GM12878 (cell line): ENCODE results near the gene CHST5. TPM values are rescaled to one million over a fixed set of nuclear protein-coding genes. Genes with fewer than 3 reads are reported as not detected.
"Not testable (repeated sequence)": the region's sequence is repeated elsewhere in the genome, so short reads cannot be mapped to it uniquely, and the experiment has no call there.

Experiments used
- ATAC-seq: fragments of 200-7000 bp; cut with Tn5 transposase; 3 replicates; pipeline ENCODE4 v1.9.1; 2020; ENCODE audit warnings: mild to moderate bottlenecking, moderate library complexity
- BruUV-seq: library from RNA; stranded (reverse); fragments of 400-500 nt; replicated peaks from 2 replicates; lab custom pipeline; 2021; lab: Mats Ljungman, UMichigan
- CTCF ChIA-PET: fragments of 300-600 bp; sonication (Branson Sonifier 250); formaldehyde crosslinking; extraction: SDS; loops from one replicate; lab custom pipeline; 2021; ENCODE audit warnings: inconsistent platforms; lab: Yijun Ruan, JAX
- POLR2A ChIA-PET: fragments of 350-600 bp; formaldehyde crosslinking; extraction: SDS; loops from one replicate; lab custom pipeline; 2021; ENCODE audit warnings: inconsistent platforms; lab: Charles Lee
- RAD21 ChIA-PET: fragments of 300-600 bp; sonication (Branson Sonifier 250); formaldehyde crosslinking; loops from one replicate; lab custom pipeline; 2023; ENCODE audit warnings: antibody characterized with exemption; ENCODE audit not compliant: unreplicated experiment; lab: Charles Lee
- SMC1A ChIA-PET: fragments of 300-600 bp; sonication (Branson Sonifier 250); formaldehyde crosslinking; loops from one replicate; lab custom pipeline; 2023; ENCODE audit not compliant: unreplicated experiment, uncharacterized antibody; lab: Charles Lee
- DNase-seq: peaks from one replicate; pipeline ENCODE4 v3.0.0-alpha.2; 2011; ENCODE audit warnings: low read depth, low spot score
- FAIRE-seq: peaks from 3 replicates; lab custom pipeline; 2011; peaks lifted over from hg19 to GRCh38; lab: Jason Lieb, UNC
- H2AFZ ChIP-seq: 2 replicates; pipeline ENCODE4 v1.6.0; 2011; ENCODE audit warnings: low read depth, low read length, control low read depth; ENCODE audit not compliant: control insufficient read depth
- H3K27ac ChIP-seq: 2 replicates; pipeline ENCODE4 v1.5.1; 2011; ENCODE audit warnings: control low read depth; ENCODE audit not compliant: control insufficient read depth, insufficient read depth
- H3K27me3 ChIP-seq, 2 experiments: replicated peaks in 1 of 2; 2 replicates each; pipeline versions ENCODE4 v1.6.0 to v1.6.1; 2011; ENCODE audit warnings: low read length in 1 of 2; ENCODE audit not compliant: control insufficient read depth in 2 of 2, insufficient read depth in 2 of 2
- H3K36me3 ChIP-seq, 2 experiments: 2 replicates each; pipeline ENCODE4 v1.5.1; 2011; ENCODE audit warnings: low read length in 1 of 2; ENCODE audit not compliant: control insufficient read depth in 2 of 2, insufficient read depth in 2 of 2
- H3K4me1 ChIP-seq: 2 replicates; pipeline ENCODE4 v1.6.1; 2011; ENCODE audit warnings: mild to moderate bottlenecking, low read length, moderate library complexity, mixed read lengths; ENCODE audit not compliant: control insufficient read depth, insufficient read depth
- H3K4me2 ChIP-seq: 2 replicates; pipeline ENCODE4 v1.6.0; 2011; ENCODE audit warnings: control low read depth; ENCODE audit not compliant: control insufficient read depth, insufficient read depth
- H3K4me3 ChIP-seq: fragments of 200-600 bp; sonication (generic); 2 replicates; pipeline ENCODE4 v1.5.1; 2016
- H3K79me2 ChIP-seq: 2 replicates; pipeline ENCODE4 v1.6.0; 2011; ENCODE audit warnings: low read length; ENCODE audit not compliant: control insufficient read depth, insufficient read depth
- H3K9ac ChIP-seq: 2 replicates; pipeline ENCODE4 v1.8.0; 2011; ENCODE audit warnings: low read length, control low read depth, mixed read lengths; ENCODE audit not compliant: control insufficient read depth, insufficient read depth
- H3K9me3 ChIP-seq: replicated peaks from 3 replicates; pipeline ENCODE4 v1.5.1; 2011; ENCODE audit warnings: mild to moderate bottlenecking, low read length; ENCODE audit not compliant: control insufficient read depth, insufficient read depth
- H4K20me1 ChIP-seq: 2 replicates; pipeline ENCODE4 v1.6.0; 2011; ENCODE audit not compliant: control insufficient read depth, insufficient read depth
- CBX3 ChIP-seq: fragments of 200-600 bp; sonication (generic); IDR thresholded peaks from 2 replicates; pipeline ENCODE4 v1.6.1; 2016; ENCODE audit warnings: low read depth, borderline replicate concordance
- IKZF1 ChIP-seq: fragments of 450-650 bp; conservative IDR thresholded peaks from 2 replicates; pipeline ENCODE4 v1.6.1; 2017; ENCODE audit warnings: antibody characterized with exemption, mild to moderate bottlenecking
- IKZF2 ChIP-seq, 2 experiments: fragments of 450-650 bp; IDR thresholded peaks; 2 replicates each; pipeline ENCODE4 v1.6.1; 2017; ENCODE audit warnings: mild to moderate bottlenecking in 2 of 2, moderate library complexity in 2 of 2
- PML ChIP-seq: IDR thresholded peaks from 2 replicates; pipeline ENCODE4 v1.6.1; 2012; ENCODE audit warnings: low read length, inconsistent platforms
- RAD21 ChIP-seq: IDR thresholded peaks from 2 replicates; pipeline ENCODE4 v1.6.1; 2011; ENCODE audit warnings: mild to moderate bottlenecking, low read depth, low read length, moderate library complexity; ENCODE audit not compliant: insufficient read depth
- ZZZ3 ChIP-seq: IDR thresholded peaks from 2 replicates; pipeline ENCODE4 v1.6.1; 2011; ENCODE audit warnings: low read depth; ENCODE audit not compliant: control insufficient read depth, insufficient read length
- WGBS: methylation state at CpG from one replicate; pipeline ENCODE4 v1.1.6; 2016; ENCODE audit warnings: low lambda C conversion rate; ENCODE audit not compliant: insufficient replicate concordance, insufficient coverage; ENCODE audit errors: missing lambda C conversion rate; 5-methylcytosine and 5-hydroxymethylcytosine counted together
- in situ Hi-C: fragments of 300-500 bp; cut with MboI; formaldehyde crosslinking; loops from 9 replicates; pipeline ENCODE4 v1.14.3; 2018; ENCODE audit warnings: mixed read lengths
- intact Hi-C: fragments of 100-400 bp; cut with micrococcal nuclease; formaldehyde crosslinking; loops from one replicate; pipeline ENCODE4 v1.14.2; 2022; ENCODE audit not compliant: unreplicated experiment
- polyA plus RNA-seq, 11 experiments: library from polyadenylated mRNA; depleted of rRNA in 4 of 11; unstranded in 6 of 11; stranded (reverse) in 5 of 11; fragments of >200 nt; fragmentation: Nextera tagmentation in 4 of 11; fragmentation: Illumina TruSeq in 1 of 11; extraction: Ambion mirVana in 4 of 11; extraction: Trizol in 1 of 11; gene quantifications; 1 replicate in 1 of 11; 2 replicates in 10 of 11; pipeline versions ENCODE4 v1.2.1 to v1.2.3, GENCODE V29; 2011 to 2016; ENCODE audit warnings: inconsistent platforms in 2 of 11, missing spikeins in 2 of 11, low read depth in 1 of 11
- total RNA-seq, 4 experiments: library from RNA; depleted of rRNA in 3 of 4; stranded (reverse); fragments of >200 nt in 3 of 4; fragmentation: Illumina TruSeq in 1 of 4; extraction: Trizol in 1 of 4; gene quantifications; 2 replicates each; pipeline versions ENCODE4 v1.2.1 to v1.2.3, GENCODE V29; 2013 to 2021
- TF ChIP-seq, protein P1 (sequence below): fragments of 450-650 bp; conservative IDR thresholded peaks from 2 replicates; pipeline ENCODE4 v1.6.1; 2017; ENCODE audit warnings: mild to moderate bottlenecking, moderate library complexity
- TF ChIP-seq, protein P2 (sequence below): IDR thresholded peaks from 2 replicates; pipeline ENCODE4 v1.6.1; 2012; ENCODE audit warnings: mild to moderate bottlenecking, low read depth, low read length

Gene CHST5
- total and polyA plus RNA-seq, 10 of the 15 experiments (the other 5 are each of a cell fraction or from before 2014, with no cell fraction given): 0.04 to 0.43 (median 0.14) TPM; not detected in 6

DNA sequence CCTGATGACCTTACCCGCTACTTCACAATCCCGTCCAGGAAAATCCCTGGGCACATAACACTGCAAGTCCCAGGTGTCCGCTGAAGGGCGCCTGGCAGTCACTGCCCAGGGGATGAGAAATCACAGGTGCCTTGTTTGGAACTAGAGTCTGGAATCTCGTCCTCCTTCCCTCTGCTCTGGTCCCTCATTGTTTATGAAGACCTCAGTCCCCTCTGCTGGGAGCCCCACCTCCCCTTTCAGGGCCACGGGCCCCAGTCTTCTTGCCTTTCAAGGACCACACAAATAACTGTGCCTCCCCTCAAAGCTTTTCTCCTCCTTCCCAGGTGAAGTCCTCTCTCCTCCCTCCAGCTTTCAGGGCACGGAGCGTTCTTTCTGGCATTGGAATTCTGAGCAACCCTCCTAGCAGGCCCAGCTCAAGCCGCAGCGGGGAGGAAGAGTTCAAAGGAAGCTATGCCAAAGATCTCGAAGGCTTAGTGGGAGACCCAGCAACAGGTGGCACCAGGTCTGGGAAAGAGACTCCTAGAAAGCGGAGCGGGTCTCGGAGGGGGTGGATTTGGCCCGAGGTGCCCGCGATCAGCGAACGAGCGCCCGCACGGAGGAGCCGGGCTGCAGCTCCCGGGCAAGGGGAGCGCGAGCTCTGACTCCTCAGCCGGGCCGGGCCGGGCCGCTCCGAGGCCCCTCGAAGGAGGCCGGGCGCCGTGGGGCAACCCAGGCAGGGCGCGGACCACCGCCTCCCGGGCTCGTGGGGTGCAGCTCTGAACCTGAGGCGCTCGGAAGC lies 19.5 kb downstream of the CHST5 start:
- H3K79me2 ChIP-seq, in situ Hi-C loops, H3K4me1 ChIP-seq, H3K27me3 ChIP-seq, H4K20me1 ChIP-seq, H3K9me3 ChIP-seq, H3K36me3 ChIP-seq, DNase-seq: not testable (repeated sequence)
- peak; percentile 13 for FAIRE-seq
- SMC1A ChIA-PET: interaction anchor here (1.0 to 4.5 kb wide), 10 partner anchors 11 to 136 kb away, joined by 3 to 39 read pairs (median 6); partner anchors contain the start of genes ADAT1, CHST5, KARS1 and TERF2IP
- CTCF ChIA-PET: interaction anchor here (0.7 to 9.6 kb wide), 37 partner anchors 8 to 317 kb away, joined by 3 to 153 read pairs (median 6); partner anchors contain the start of genes ADAT1, CFDP1, KARS1 and TERF2IP
- H2AFZ ChIP-seq: peak overlapping the region; percentile 93
- intact Hi-C loops: loop anchor here (2.0 to 5.0 kb wide), 2 partner anchors 41 to 104 kb away; partner anchors contain the start of gene TMEM231
- peak; percentile 54 for ATAC-seq
- POLR2A ChIA-PET: interaction anchor here (0.6 to 2.4 kb wide), 15 partner anchors 18 to 134 kb away, joined by 3 to 16 read pairs (median 4); partner anchors contain the start of genes ADAT1, KARS1 and TERF2IP
- H3K27ac ChIP-seq: peak overlapping the region; percentile 61; the same call in 1 of the 2 replicates
- RAD21 ChIA-PET: interaction anchor here (0.6 to 2.2 kb wide), 22 partner anchors 8 to 317 kb away, joined by 3 to 17 read pairs (median 6); partner anchors contain the start of genes ADAT1, GABARAPL2, KARS1 and TERF2IP
- WGBS: 16% methylated on average over 35 of the region's 42 CpGs
- H3K4me3 ChIP-seq: peak overlapping the region; percentile 70
- BruUV-seq: TSS peak; percentile 87
- peak overlapping the region; percentile 71 for H3K9ac ChIP-seq
- peak overlapping the region; percentile 85 for H3K4me2 ChIP-seq

DNA sequence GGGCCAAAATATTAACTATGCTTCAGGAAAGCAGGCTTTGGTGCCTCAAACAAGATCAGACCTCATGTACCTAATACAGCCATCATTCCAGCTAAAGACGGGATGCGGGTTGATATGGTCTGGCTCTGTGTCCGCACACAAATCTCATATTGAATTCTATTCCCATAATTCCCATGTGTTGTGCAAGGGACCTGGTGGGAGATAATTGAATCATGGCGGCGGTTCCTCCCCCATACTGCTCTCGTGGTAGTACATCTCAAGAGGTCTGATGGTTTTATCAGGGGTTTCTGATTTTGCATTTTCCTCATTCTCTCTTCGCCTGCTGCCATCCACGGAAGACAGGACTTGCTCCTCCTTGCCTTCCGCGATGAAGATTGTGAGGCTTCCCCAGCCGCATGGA lies 21.6 kb downstream of the CHST5 start:
- ChIA-PET CTCF (no interaction called here), POLR2A (no interaction called here), RAD21 (no interaction called here), SMC1A (interaction anchor here (0.9 kb wide), 1 partner anchor 41 kb away, joined by 4 read pairs; no protein-coding TSS in a partner anchor)
- no peaks in the 10 kb centered on the region for H3K36me3 ChIP-seq
- H3K4me3 ChIP-seq: no peak overlapping the region
- no peaks in the 10 kb centered on the region for H3K4me1 ChIP-seq
- intact Hi-C loops: no loop called here
- no peak overlapping the region for H2AFZ ChIP-seq
- H3K4me2 ChIP-seq: no peak overlapping the region
- in situ Hi-C loops: no loop called here
- no peaks in the 10 kb centered on the region for H3K27me3 ChIP-seq
- no peak for FAIRE-seq
- 90% methylated on average over 11 of the region's 11 CpGs for WGBS
- no peak for ATAC-seq
- no peaks in the 10 kb centered on the region for H4K20me1 ChIP-seq
- no peak overlapping the region for H3K27ac ChIP-seq
- no peaks in the 10 kb centered on the region for H3K9me3 ChIP-seq
- DNase-seq: no peak
- H3K9ac ChIP-seq: no peak overlapping the region
- no TSS peak for BruUV-seq
- H3K79me2 ChIP-seq: no peaks in the 10 kb centered on the region
- TF ChIP-seq ZZZ3: no peak
- TF ChIP-seq RAD21: no peak
- TF ChIP-seq CBX3: no peak
- TF ChIP-seq PML: no peak
- TF ChIP-seq IKZF1: no peak
- TF ChIP-seq, protein P1, sequence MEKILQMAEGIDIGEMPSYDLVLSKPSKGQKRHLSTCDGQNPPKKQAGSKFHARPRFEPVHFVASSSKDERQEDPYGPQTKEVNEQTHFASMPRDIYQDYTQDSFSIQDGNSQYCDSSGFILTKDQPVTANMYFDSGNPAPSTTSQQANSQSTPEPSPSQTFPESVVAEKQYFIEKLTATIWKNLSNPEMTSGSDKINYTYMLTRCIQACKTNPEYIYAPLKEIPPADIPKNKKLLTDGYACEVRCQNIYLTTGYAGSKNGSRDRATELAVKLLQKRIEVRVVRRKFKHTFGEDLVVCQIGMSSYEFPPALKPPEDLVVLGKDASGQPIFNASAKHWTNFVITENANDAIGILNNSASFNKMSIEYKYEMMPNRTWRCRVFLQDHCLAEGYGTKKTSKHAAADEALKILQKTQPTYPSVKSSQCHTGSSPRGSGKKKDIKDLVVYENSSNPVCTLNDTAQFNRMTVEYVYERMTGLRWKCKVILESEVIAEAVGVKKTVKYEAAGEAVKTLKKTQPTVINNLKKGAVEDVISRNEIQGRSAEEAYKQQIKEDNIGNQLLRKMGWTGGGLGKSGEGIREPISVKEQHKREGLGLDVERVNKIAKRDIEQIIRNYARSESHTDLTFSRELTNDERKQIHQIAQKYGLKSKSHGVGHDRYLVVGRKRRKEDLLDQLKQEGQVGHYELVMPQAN: no peak
- no peak for TF ChIP-seq IKZF2 (IDR thresholded peaks at IDR 0.05)
- TF ChIP-seq, protein P2, sequence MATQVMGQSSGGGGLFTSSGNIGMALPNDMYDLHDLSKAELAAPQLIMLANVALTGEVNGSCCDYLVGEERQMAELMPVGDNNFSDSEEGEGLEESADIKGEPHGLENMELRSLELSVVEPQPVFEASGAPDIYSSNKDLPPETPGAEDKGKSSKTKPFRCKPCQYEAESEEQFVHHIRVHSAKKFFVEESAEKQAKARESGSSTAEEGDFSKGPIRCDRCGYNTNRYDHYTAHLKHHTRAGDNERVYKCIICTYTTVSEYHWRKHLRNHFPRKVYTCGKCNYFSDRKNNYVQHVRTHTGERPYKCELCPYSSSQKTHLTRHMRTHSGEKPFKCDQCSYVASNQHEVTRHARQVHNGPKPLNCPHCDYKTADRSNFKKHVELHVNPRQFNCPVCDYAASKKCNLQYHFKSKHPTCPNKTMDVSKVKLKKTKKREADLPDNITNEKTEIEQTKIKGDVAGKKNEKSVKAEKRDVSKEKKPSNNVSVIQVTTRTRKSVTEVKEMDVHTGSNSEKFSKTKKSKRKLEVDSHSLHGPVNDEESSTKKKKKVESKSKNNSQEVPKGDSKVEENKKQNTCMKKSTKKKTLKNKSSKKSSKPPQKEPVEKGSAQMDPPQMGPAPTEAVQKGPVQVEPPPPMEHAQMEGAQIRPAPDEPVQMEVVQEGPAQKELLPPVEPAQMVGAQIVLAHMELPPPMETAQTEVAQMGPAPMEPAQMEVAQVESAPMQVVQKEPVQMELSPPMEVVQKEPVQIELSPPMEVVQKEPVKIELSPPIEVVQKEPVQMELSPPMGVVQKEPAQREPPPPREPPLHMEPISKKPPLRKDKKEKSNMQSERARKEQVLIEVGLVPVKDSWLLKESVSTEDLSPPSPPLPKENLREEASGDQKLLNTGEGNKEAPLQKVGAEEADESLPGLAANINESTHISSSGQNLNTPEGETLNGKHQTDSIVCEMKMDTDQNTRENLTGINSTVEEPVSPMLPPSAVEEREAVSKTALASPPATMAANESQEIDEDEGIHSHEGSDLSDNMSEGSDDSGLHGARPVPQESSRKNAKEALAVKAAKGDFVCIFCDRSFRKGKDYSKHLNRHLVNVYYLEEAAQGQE: no peak
